SU-DHL-6 (cell line): ENCODE data around the gene BNC2.

Experiments used
- H2AFZ ChIP-seq: fragments of 200-600 bp; sonication (generic); 2 replicates; pipeline ENCODE4 v1.6.1; 2014; ENCODE audit warnings: low read depth, mild to moderate bottlenecking, moderate library complexity, mixed read lengths, antibody characterized with exemption, low read length; ENCODE audit not compliant: severe bottlenecking
- H3F3A ChIP-seq: fragments of 200-600 bp; shearing (Covaris generic); 2 replicates; pipeline ENCODE4 v1.6.0; 2016; ENCODE audit warnings: antibody characterized with exemption, mild to moderate bottlenecking; ENCODE audit not compliant: insufficient read depth
- H3K27ac ChIP-seq: fragments of 200-600 bp; sonication (generic); 2 replicates; pipeline ENCODE4 v1.5.1; 2016; ENCODE audit warnings: low read depth, mild to moderate bottlenecking, low read length, moderate library complexity, mixed read lengths
- H3K27me3 ChIP-seq: fragments of 200-600 bp; sonication (generic), shearing (Covaris generic); 2 replicates; pipeline ENCODE4 v1.6.0; 2014; ENCODE audit warnings: mild to moderate bottlenecking, low read length
- H3K36me3 ChIP-seq: fragments of 200-600 bp; sonication (generic); 2 replicates; pipeline ENCODE4 v1.6.1; 2014; ENCODE audit warnings: mild to moderate bottlenecking, low read length, mixed read lengths
- H3K4me2 ChIP-seq: fragments of 300-600, 200-600 bp; shearing (Covaris generic), sonication (generic); 2 replicates; pipeline ENCODE4 v1.6.0; 2014; ENCODE audit warnings: low read length, low read depth, mild to moderate bottlenecking; ENCODE audit not compliant: poor library complexity, severe bottlenecking
- H3K4me3 ChIP-seq: fragments of 200-600 bp; sonication (generic); 2 replicates; pipeline ENCODE4 v1.5.1; 2014; ENCODE audit warnings: antibody characterized with exemption, low read length, mild to moderate bottlenecking, mixed read lengths; ENCODE audit not compliant: insufficient read depth, poor library complexity, severe bottlenecking
- H3K79me2 ChIP-seq: fragments of 200-600 bp; sonication (generic); 2 replicates; pipeline ENCODE4 v1.6.1; 2014; ENCODE audit warnings: mild to moderate bottlenecking, low read length, moderate library complexity; ENCODE audit not compliant: insufficient read depth
- H3K9ac ChIP-seq: fragments of 200-600 bp; sonication (generic); 2 replicates; pipeline ENCODE4 v1.7.0; 2014; ENCODE audit warnings: mild to moderate bottlenecking, low read length
- H3K9me2 ChIP-seq: fragments of 200-600 bp; sonication (generic); replicated peaks from 2 replicates; pipeline ENCODE4 v1.6.1; 2014; ENCODE audit warnings: low read length; ENCODE audit not compliant: insufficient read depth
- H3K9me3 ChIP-seq: fragments of 200-600 bp; sonication (generic); 2 replicates; pipeline ENCODE4 v1.6.1; 2014; ENCODE audit warnings: low read length, mixed read lengths; ENCODE audit not compliant: insufficient read depth
- H4K20me1 ChIP-seq: fragments of 200-600 bp; sonication (generic); 2 replicates; pipeline ENCODE4 v1.6.1; 2014; ENCODE audit warnings: low read depth, mild to moderate bottlenecking, antibody characterized with exemption, low read length, moderate library complexity, mixed read lengths
- CTCF ChIP-seq: fragments of 200-600 bp; sonication (generic); IDR thresholded peaks from one replicate; pipeline ENCODE4 v1.5.1; 2017; ENCODE audit warnings: antibody characterized with exemption, mild to moderate bottlenecking, low read length, moderate library complexity; ENCODE audit not compliant: insufficient read depth, poor library complexity, severe bottlenecking
- EZH2phosphoT487 ChIP-seq: fragments of 200-600 bp; sonication (generic), shearing (Covaris generic); conservative IDR thresholded peaks from 2 replicates; pipeline ENCODE4 v1.6.1; 2018; ENCODE audit warnings: mild to moderate bottlenecking, antibody characterized with exemption, low read length, moderate library complexity, mixed read lengths

The BNC2 gene

GRCh38 chr9:16545639-16546038 is 324.8 kb downstream of the BNC2 start:
- H3K79me2 ChIP-seq: no peaks in the 10 kb centered on the region
- no peak overlapping the region for H3K9ac ChIP-seq
- no peaks in the 10 kb centered on the region for H3K9me3 ChIP-seq
- no peaks in the 10 kb centered on the region for H3K9me2 ChIP-seq
- H3F3A ChIP-seq: no peaks in the 10 kb centered on the region
- no peaks in the 10 kb centered on the region for H4K20me1 ChIP-seq
- no peak overlapping the region for H3K4me2 ChIP-seq
- H3K27me3 ChIP-seq: no peaks in the 10 kb centered on the region
- no peak overlapping the region for H2AFZ ChIP-seq
- no peak overlapping the region for H3K4me3 ChIP-seq
- no peak overlapping the region for H3K27ac ChIP-seq
- H3K36me3 ChIP-seq: no peaks in the 10 kb centered on the region
- no peak for TF ChIP-seq CTCF
- no peak for TF ChIP-seq EZH2phosphoT487

GRCh38 chr9:16544842-16545241 is 325.6 kb downstream of the BNC2 start:
- no peaks in the 10 kb centered on the region for H4K20me1 ChIP-seq
- TF ChIP-seq CTCF: no peak
- no peak for TF ChIP-seq EZH2phosphoT487
- H3K36me3 ChIP-seq: no peaks in the 10 kb centered on the region
- H3K9ac ChIP-seq: no peak overlapping the region
- H2AFZ ChIP-seq: no peak overlapping the region
- H3K9me2 ChIP-seq: no peaks in the 10 kb centered on the region
- no peaks in the 10 kb centered on the region for H3K9me3 ChIP-seq
- H3K27me3 ChIP-seq: no peaks in the 10 kb centered on the region
- no peaks in the 10 kb centered on the region for H3K79me2 ChIP-seq
- no peak overlapping the region for H3K4me3 ChIP-seq
- H3K27ac ChIP-seq: no peak overlapping the region
- no peaks in the 10 kb centered on the region for H3F3A ChIP-seq
- no peak overlapping the region for H3K4me2 ChIP-seq

GRCh38 chr9:16543686-16544085 is 326.8 kb downstream of the BNC2 start:
- H3K4me3 ChIP-seq: no peak overlapping the region
- no peak overlapping the region for H3K9ac ChIP-seq
- no peak overlapping the region for H3K4me2 ChIP-seq
- no peaks in the 10 kb centered on the region for H3F3A ChIP-seq
- no peaks in the 10 kb centered on the region for H3K79me2 ChIP-seq
- no peak overlapping the region for H2AFZ ChIP-seq
- no peak overlapping the region for H3K27ac ChIP-seq
- no peaks in the 10 kb centered on the region for H3K9me2 ChIP-seq
- H4K20me1 ChIP-seq: no peaks in the 10 kb centered on the region
- TF ChIP-seq EZH2phosphoT487 (no peak), CTCF (no peak)
- H3K9me3 ChIP-seq: no peaks in the 10 kb centered on the region
- H3K36me3 ChIP-seq: no peaks in the 10 kb centered on the region
- no peaks in the 10 kb centered on the region for H3K27me3 ChIP-seq
